NCI-H2081 (cell line): ENCODE data around the gene FAM53B.

Source experiments
- DNase-seq, 2 experiments: peaks; one replicate each; lab custom pipeline; 2025; lab: John Stamatoyannopoulos, UW

Gene FAM53B

GRCh38 chr10:124576526-124577420, 167.4 kb downstream of the FAM53B start:
- no peak for DNase-seq

GRCh38 chr10:124575107-124576035, 168.8 kb downstream of the FAM53B start:
- DNase-seq = no peak

GRCh38 chr10:124574456-124575070, 169.6 kb downstream of the FAM53B start:
- no peak for DNase-seq

GRCh38 chr10:124573726-124574455, 170.3 kb downstream of the FAM53B start:
- no peak for DNase-seq

- DNase-seq = no peak
Measured at GRCh38 chr10:124572751-124573150, 171.4 kb downstream of the FAM53B start.

- no peak for DNase-seq
Measured at GRCh38 chr10:124570646-124571045, 173.5 kb downstream of the FAM53B start.

- no peak for DNase-seq
Measured at GRCh38 chr10:124569623-124570470, 174.3 kb downstream of the FAM53B start.
